ENCODE data around the gene XYLT1. TPM values are rescaled to one million over a fixed set of nuclear protein-coding genes. Genes with fewer than 3 reads are reported as not detected.

The XYLT1 gene
- total RNA-seq, 1 experiment from 2014 or later: 12.5 TPM

DNA sequence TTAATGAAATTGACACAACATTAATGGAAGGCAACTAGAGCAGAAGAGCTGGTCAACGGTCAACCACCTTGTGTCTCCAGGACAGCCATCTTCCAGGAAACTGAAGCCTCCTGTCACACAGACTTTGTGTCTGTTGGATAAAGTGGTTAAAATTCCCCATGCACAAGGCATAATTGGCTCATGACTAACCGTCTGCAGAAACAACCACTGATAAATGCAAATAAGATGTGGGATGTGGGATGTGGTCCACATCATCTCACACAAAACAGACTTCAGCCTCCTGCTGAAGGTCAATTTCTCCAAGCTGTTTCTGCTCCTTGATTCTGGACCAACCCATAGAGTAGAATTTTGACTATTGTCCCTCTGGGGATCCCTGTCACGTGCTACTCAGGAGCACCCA, 26.9 kb upstream of the XYLT1 start:
- TF ChIP-seq, protein P1, sequence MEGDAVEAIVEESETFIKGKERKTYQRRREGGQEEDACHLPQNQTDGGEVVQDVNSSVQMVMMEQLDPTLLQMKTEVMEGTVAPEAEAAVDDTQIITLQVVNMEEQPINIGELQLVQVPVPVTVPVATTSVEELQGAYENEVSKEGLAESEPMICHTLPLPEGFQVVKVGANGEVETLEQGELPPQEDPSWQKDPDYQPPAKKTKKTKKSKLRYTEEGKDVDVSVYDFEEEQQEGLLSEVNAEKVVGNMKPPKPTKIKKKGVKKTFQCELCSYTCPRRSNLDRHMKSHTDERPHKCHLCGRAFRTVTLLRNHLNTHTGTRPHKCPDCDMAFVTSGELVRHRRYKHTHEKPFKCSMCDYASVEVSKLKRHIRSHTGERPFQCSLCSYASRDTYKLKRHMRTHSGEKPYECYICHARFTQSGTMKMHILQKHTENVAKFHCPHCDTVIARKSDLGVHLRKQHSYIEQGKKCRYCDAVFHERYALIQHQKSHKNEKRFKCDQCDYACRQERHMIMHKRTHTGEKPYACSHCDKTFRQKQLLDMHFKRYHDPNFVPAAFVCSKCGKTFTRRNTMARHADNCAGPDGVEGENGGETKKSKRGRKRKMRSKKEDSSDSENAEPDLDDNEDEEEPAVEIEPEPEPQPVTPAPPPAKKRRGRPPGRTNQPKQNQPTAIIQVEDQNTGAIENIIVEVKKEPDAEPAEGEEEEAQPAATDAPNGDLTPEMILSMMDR (IDR thresholded peaks at IDR 0.05; ENCODE audit: insufficient read depth in 1 of 2, low read depth in 1 of 2, low read length in 1 of 2, severe bottlenecking in 1 of 2, unreplicated experiment in 1 of 2): no peak
- ChIA-PET POLR2A (no interaction called here), CTCF (no interaction called here)
- peaks cover 9% of the 10 kb centered on the region for H3K4me1 Mint-ChIP-seq (ENCODE audit: low read depth, unreplicated experiment)
- no peaks in the 10 kb centered on the region for H3K36me3 Mint-ChIP-seq (ENCODE audit: insufficient read depth, unreplicated experiment)
- no peaks in the 10 kb centered on the region for H3K9me3 Mint-ChIP-seq (ENCODE audit: unreplicated experiment)
- Histone ChIP-seq H3K36me3 (ENCODE audit: control insufficient read depth, insufficient read depth, low read length) (no peaks in the 10 kb centered on the region), H3K4me1 (peaks cover 21% of the 10 kb centered on the region), H3K4me3 (ENCODE audit: low read depth, low read length) (no peak overlapping the region), H3K9me3 (no peaks in the 10 kb centered on the region), H3K27me3 (replicated peaks; ENCODE audit: control insufficient read depth, insufficient read depth, low read length) (no peaks in the 10 kb centered on the region)
- DNase-seq: no peak
- no TSS peak for BruUV-seq (replicated peaks)
- H3K27me3 Mint-ChIP-seq (ENCODE audit: insufficient read depth, unreplicated experiment): no peaks in the 10 kb centered on the region
- H3K4me3 Mint-ChIP-seq (ENCODE audit: unreplicated experiment): no peak overlapping the region
- no peak overlapping the region for H3K27ac Mint-ChIP-seq (ENCODE audit: unreplicated experiment)
- intact Hi-C loops (cut with micrococcal nuclease; ENCODE audit: unreplicated experiment): no loop called here

DNA sequence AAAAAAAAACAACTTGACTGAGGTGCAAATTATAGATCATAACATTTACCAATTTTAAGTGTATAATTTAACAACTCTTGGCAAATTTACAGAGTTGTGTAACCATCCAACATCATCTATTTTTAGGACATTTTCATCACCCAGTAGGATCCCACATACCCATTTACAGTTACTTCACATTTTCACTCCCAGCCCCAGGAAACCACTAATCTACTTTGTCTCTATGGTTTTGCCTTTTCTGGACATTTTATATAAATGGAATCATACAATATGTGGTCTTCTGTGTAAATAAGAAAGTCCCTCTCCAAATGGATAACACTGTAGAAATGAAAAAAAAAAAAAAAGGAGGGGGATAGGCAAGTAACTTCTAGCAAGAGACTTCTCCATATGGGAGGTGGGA, 26.1 kb upstream of the XYLT1 start:
- no peak for DNase-seq

DNA sequence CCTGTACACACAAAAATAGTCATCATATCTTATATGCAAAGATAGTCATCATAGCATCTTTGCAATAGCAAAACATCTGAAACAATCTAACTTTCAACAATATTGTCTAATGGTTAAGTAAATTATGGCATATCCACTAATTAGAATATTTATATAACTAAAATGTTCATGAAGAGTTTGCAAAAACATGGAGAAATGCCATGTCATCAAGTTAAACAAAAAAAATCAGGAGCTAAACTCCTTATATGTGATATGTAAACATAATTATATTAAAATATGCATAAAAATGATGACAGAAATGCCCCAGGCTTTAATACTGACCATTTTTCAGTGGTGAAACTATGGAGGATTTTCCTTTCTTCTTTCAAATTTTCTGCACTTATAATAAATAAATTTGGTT, 22.3 kb upstream of the XYLT1 start:
- H3K4me1 Mint-ChIP-seq (ENCODE audit: low read depth, unreplicated experiment): peaks cover 7% of the 10 kb centered on the region
- ChIA-PET POLR2A (no interaction called here), CTCF (no interaction called here)
- Histone ChIP-seq H3K4me1 (peaks cover 21% of the 10 kb centered on the region), H3K4me3 (ENCODE audit: low read depth, low read length) (no peak overlapping the region), H3K36me3 (ENCODE audit: control insufficient read depth, insufficient read depth, low read length) (no peaks in the 10 kb centered on the region), H3K9me3 (no peaks in the 10 kb centered on the region), H3K27me3 (replicated peaks; ENCODE audit: control insufficient read depth, insufficient read depth, low read length) (no peaks in the 10 kb centered on the region)
- no peak overlapping the region for H3K4me3 Mint-ChIP-seq (ENCODE audit: unreplicated experiment)
- H3K27me3 Mint-ChIP-seq (ENCODE audit: insufficient read depth, unreplicated experiment): no peaks in the 10 kb centered on the region
- TF ChIP-seq, protein P1 (IDR thresholded peaks at IDR 0.05; ENCODE audit: insufficient read depth in 1 of 2, low read depth in 1 of 2, low read length in 1 of 2, severe bottlenecking in 1 of 2, unreplicated experiment in 1 of 2): no peak
- intact Hi-C loops (cut with micrococcal nuclease; ENCODE audit: unreplicated experiment): no loop called here
- no peaks in the 10 kb centered on the region for H3K36me3 Mint-ChIP-seq (ENCODE audit: insufficient read depth, unreplicated experiment)
- H3K27ac Mint-ChIP-seq (ENCODE audit: unreplicated experiment): no peak overlapping the region
- no TSS peak for BruUV-seq (replicated peaks)
- no peaks in the 10 kb centered on the region for H3K9me3 Mint-ChIP-seq (ENCODE audit: unreplicated experiment)
- no peak for DNase-seq

More for the DNA sequence above, 26.1 kb upstream of the XYLT1 start:
- Mint-ChIP-seq H3K27ac (ENCODE audit: unreplicated experiment) (no peak overlapping the region), H3K4me1 (ENCODE audit: low read depth, unreplicated experiment) (peaks cover 7% of the 10 kb centered on the region), H3K4me3 (ENCODE audit: unreplicated experiment) (no peak overlapping the region), H3K9me3 (ENCODE audit: unreplicated experiment) (no peaks in the 10 kb centered on the region), H3K27me3 (ENCODE audit: insufficient read depth, unreplicated experiment) (no peaks in the 10 kb centered on the region), H3K36me3 (ENCODE audit: insufficient read depth, unreplicated experiment) (no peaks in the 10 kb centered on the region)
- H3K4me3 ChIP-seq (ENCODE audit: low read depth, low read length): no peak overlapping the region
- ChIA-PET CTCF (no interaction called here), POLR2A (no interaction called here)
- TF ChIP-seq, protein P1 (IDR thresholded peaks at IDR 0.05; ENCODE audit: insufficient read depth in 1 of 2, low read depth in 1 of 2, low read length in 1 of 2, severe bottlenecking in 1 of 2, unreplicated experiment in 1 of 2): no peak
- no TSS peak for BruUV-seq (replicated peaks)
- H3K36me3 ChIP-seq (ENCODE audit: control insufficient read depth, insufficient read depth, low read length): no peaks in the 10 kb centered on the region
- peaks cover 21% of the 10 kb centered on the region for H3K4me1 ChIP-seq
- no peaks in the 10 kb centered on the region for H3K27me3 ChIP-seq (replicated peaks; ENCODE audit: control insufficient read depth, insufficient read depth, low read length)
- intact Hi-C loops (cut with micrococcal nuclease; ENCODE audit: unreplicated experiment): no loop called here
- H3K9me3 ChIP-seq: no peaks in the 10 kb centered on the region
